Pulmonary artery endothelial cell (primary cell): ENCODE measurements around the gene PAX1. TPM values are rescaled to one million over a fixed set of nuclear protein-coding genes. Genes with fewer than 3 reads are reported as not detected.
A peak's percentile ranks its signal among the peaks of the same experiment; 100 is the strongest.

Source experiments
- DNase-seq: peaks from one replicate; pipeline ENCODE4 v3.0.0-alpha.2; 2011; ENCODE audit warnings: low read depth, low spot score
- total RNA-seq: library from RNA; depleted of rRNA; stranded (reverse); fragments of >200 nt; gene quantifications from 2 replicates; pipeline ENCODE4 v1.2.3, GENCODE V29; 2014

Gene PAX1
- total RNA-seq, 1 donor from 2014 or later, result not detected

- no peak for DNase-seq
Observed at GRCh38 chr20:21702553-21703470, 2.7 kb upstream of the PAX1 start.

GRCh38 chr20:21703717-21704407, 1.6 kb upstream of the PAX1 start:
- DNase-seq, result no peak

- DNase-seq, result no peak
Observed at GRCh38 chr20:21704408-21705385, 767 bp upstream of the PAX1 start.

- DNase-seq, result no peak
Observed at GRCh38 chr20:21706261-21707195, 1.1 kb downstream of the PAX1 start.

- no peak for DNase-seq
Observed at GRCh38 chr20:21707267-21707666, 1.8 kb downstream of the PAX1 start.

- DNase-seq, result no peak
Observed at GRCh38 chr20:21707999-21708737, 2.7 kb downstream of the PAX1 start.

GRCh38 chr20:21708738-21709534, 3.5 kb downstream of the PAX1 start:
- DNase-seq, result no peak

GRCh38 chr20:21709535-21709904, 4.1 kb downstream of the PAX1 start:
- no peak for DNase-seq

GRCh38 chr20:21710341-21710740, 4.9 kb downstream of the PAX1 start:
- DNase-seq, result no peak

GRCh38 chr20:21710863-21711431, 5.5 kb downstream of the PAX1 start:
- DNase-seq, result no peak

GRCh38 chr20:21712443-21713059, 7.1 kb downstream of the PAX1 start:
- DNase-seq, result no peak

- no peak for DNase-seq
Observed at GRCh38 chr20:21713470-21713869, 8.0 kb downstream of the PAX1 start.

GRCh38 chr20:21713901-21714296, 8.4 kb downstream of the PAX1 start:
- no peak for DNase-seq

GRCh38 chr20:21714297-21715192, 9.1 kb downstream of the PAX1 start:
- DNase-seq, result no peak

- DNase-seq, result no peak
Observed at GRCh38 chr20:21715193-21715881, 9.9 kb downstream of the PAX1 start.

- peak; percentile 8 for DNase-seq
Observed at GRCh38 chr20:21719592-21720214, 14.2 kb downstream of the PAX1 start.
